GM23338 (cell line): ENCODE data around the gene SHISAL1. TPM values are rescaled to one million over a fixed set of nuclear protein-coding genes. Genes with fewer than 3 reads are reported as not detected.

ENCODE experiments used
- ATAC-seq: fragments of 200-7000 bp; cut with Tn5 transposase; 3 replicates; pipeline ENCODE4 v1.9.1; 2020
- DNase-seq: peaks from one replicate; pipeline ENCODE4 v3.0.0-alpha.2; 2015; ENCODE audit warnings: low spot score
- H2AFZ ChIP-seq: fragments of 200-600 bp; sonication (generic); 2 replicates; pipeline ENCODE4 v1.8.0; 2016; ENCODE audit warnings: antibody characterized with exemption, mild to moderate bottlenecking, moderate library complexity
- H3F3A ChIP-seq: fragments of 200-600 bp; sonication (generic); replicated peaks from 2 replicates; pipeline ENCODE4 v1.8.0; 2017; ENCODE audit warnings: antibody characterized with exemption, mixed run types, low read depth
- H3K27ac ChIP-seq: fragments of 200-600 bp; sonication (generic); 2 replicates; pipeline ENCODE4 v1.6.1; 2016; ENCODE audit warnings: low read depth
- H3K27me3 ChIP-seq: fragments of 200-600 bp; sonication (generic); 2 replicates; pipeline ENCODE4 v1.8.0; 2016; ENCODE audit warnings: mild to moderate bottlenecking, mixed run types, moderate library complexity; ENCODE audit not compliant: insufficient read depth
- H3K36me3 ChIP-seq: fragments of 200-600 bp; sonication (generic); 2 replicates; pipeline ENCODE4 v1.8.0; 2016; ENCODE audit warnings: mild to moderate bottlenecking; ENCODE audit not compliant: insufficient read depth
- H3K4me1 ChIP-seq: fragments of 200-600 bp; sonication (generic); 2 replicates; pipeline ENCODE4 v1.8.0; 2016; ENCODE audit warnings: mild to moderate bottlenecking, moderate library complexity; ENCODE audit not compliant: insufficient read depth
- H3K4me2 ChIP-seq: fragments of 200-600 bp; sonication (generic); 2 replicates; pipeline ENCODE4 v1.7.1; 2017; ENCODE audit warnings: mixed run types
- H3K4me3 ChIP-seq: fragments of 200-600 bp; sonication (generic); 2 replicates; pipeline ENCODE4 v1.6.1; 2016; ENCODE audit warnings: mixed run types
- H3K79me2 ChIP-seq: fragments of 200-600 bp; sonication (generic); replicated peaks from 2 replicates; pipeline ENCODE4 v1.8.0; 2017; ENCODE audit warnings: mild to moderate bottlenecking; ENCODE audit not compliant: insufficient read depth
- H3K9me2 ChIP-seq: fragments of 200-600 bp; sonication (generic); 2 replicates; pipeline ENCODE4 v1.8.0; 2017; ENCODE audit not compliant: insufficient read depth
- H4K20me1 ChIP-seq: fragments of 200-600 bp; sonication (generic); replicated peaks from 2 replicates; pipeline ENCODE4 v1.8.0; 2017; ENCODE audit warnings: mild to moderate bottlenecking; ENCODE audit not compliant: insufficient read depth
- H3K27ac Mint-ChIP-seq: 2 replicates; pipeline ENCODE4 v1.8.0; 2020; ENCODE audit warnings: inconsistent platforms, mild to moderate bottlenecking, moderate library complexity, mixed read lengths
- H3K27me3 Mint-ChIP-seq: 3 replicates; pipeline ENCODE4 v1.8.0; 2022; ENCODE audit warnings: low read depth, mild to moderate bottlenecking, moderate library complexity, mixed read lengths, inconsistent platforms; ENCODE audit not compliant: insufficient read depth, poor library complexity
- H3K36me3 Mint-ChIP-seq: 3 replicates; pipeline ENCODE4 v1.8.0; 2021; ENCODE audit warnings: low read depth, mild to moderate bottlenecking, inconsistent platforms, moderate library complexity, mixed read lengths
- H3K4me1 Mint-ChIP-seq: 3 replicates; pipeline ENCODE4 v1.8.0; 2020; ENCODE audit warnings: mild to moderate bottlenecking, inconsistent platforms, mixed read lengths
- H3K4me3 Mint-ChIP-seq: 3 replicates; pipeline ENCODE4 v1.8.0; 2021; ENCODE audit warnings: moderate library complexity, mild to moderate bottlenecking, inconsistent platforms, mixed read lengths
- H3K9me3 Mint-ChIP-seq: 3 replicates; pipeline ENCODE4 v1.8.0; 2020; ENCODE audit warnings: moderate library complexity, mild to moderate bottlenecking, inconsistent platforms, mixed read lengths
- CREB1 ChIP-seq: fragments of 250-450 bp; sonication (Bioruptor Pico); IDR thresholded peaks from 2 replicates; pipeline ENCODE4 v1.5.0; 2020; ENCODE audit warnings: low read depth, mild to moderate bottlenecking, moderate library complexity
- CTCF ChIP-seq, 2 experiments: fragments of 200-600 bp in 1 of 2; sonication (generic) in 1 of 2; conservative IDR thresholded peaks; 2 replicates each; pipeline versions ENCODE4 v1.5.1 to v1.6.1; 2016 to 2017; ENCODE audit warnings: antibody characterized with exemption in 2 of 2, low read depth in 2 of 2, mild to moderate bottlenecking in 2 of 2, moderate library complexity in 1 of 2
- ETS1 ChIP-seq: IDR thresholded peaks from 2 replicates; pipeline ENCODE4 v1.6.1; 2016; ENCODE audit warnings: antibody characterized with exemption
- EZH2 ChIP-seq: fragments of 200-600 bp; sonication (generic); IDR thresholded peaks from one replicate; pipeline ENCODE4 v1.8.0; 2017; ENCODE audit warnings: antibody characterized with exemption, mild to moderate bottlenecking, low read depth; ENCODE audit not compliant: unreplicated experiment
- EZH2phosphoT487 ChIP-seq: fragments of 200-600 bp; sonication (generic); IDR thresholded peaks from one replicate; pipeline ENCODE4 v1.8.1; 2018; ENCODE audit warnings: antibody characterized with exemption; ENCODE audit not compliant: unreplicated experiment
- JUNB ChIP-seq: IDR thresholded peaks from one replicate; pipeline ENCODE4 v1.6.1; 2016; ENCODE audit warnings: antibody characterized with exemption; ENCODE audit not compliant: unreplicated experiment
- NANOG ChIP-seq: IDR thresholded peaks from 2 replicates; pipeline ENCODE4 v1.6.1; 2016; ENCODE audit warnings: antibody characterized with exemption, borderline replicate concordance
- POLR2AphosphoS5 ChIP-seq: IDR thresholded peaks from 2 replicates; pipeline ENCODE4 v1.6.1; 2016; ENCODE audit warnings: antibody characterized with exemption, low read depth
- REST ChIP-seq: IDR thresholded peaks from one replicate; pipeline ENCODE4 v1.6.1; 2018; ENCODE audit warnings: antibody characterized with exemption; ENCODE audit not compliant: unreplicated experiment
- STAT1 ChIP-seq: IDR thresholded peaks from one replicate; pipeline ENCODE4 v1.6.1; 2016; ENCODE audit warnings: antibody characterized with exemption; ENCODE audit not compliant: unreplicated experiment
- ZNF114 ChIP-seq: fragments of 250-450 bp; sonication (Bioruptor Pico); IDR thresholded peaks from 2 replicates; pipeline ENCODE4 v1.5.0; 2020; ENCODE audit warnings: mild to moderate bottlenecking, moderate library complexity
- ZNF331 ChIP-seq: fragments of 250-450 bp; sonication (Bioruptor Pico); IDR thresholded peaks from 2 replicates; pipeline ENCODE4 v1.5.0; 2020; ENCODE audit warnings: low read depth, mild to moderate bottlenecking, moderate library complexity
- polyA plus RNA-seq: library from polyadenylated mRNA; unstranded; fragments of >200 nt; fragmentation: Nextera tagmentation; extraction: Ambion mirVana; gene quantifications from 2 replicates; pipeline ENCODE4 v1.2.1, GENCODE V29; 2016
- total RNA-seq: library from RNA; depleted of rRNA; stranded (reverse); fragments of >200 nt; shearing (Covaris generic); gene quantifications from 2 replicates; pipeline ENCODE4 v1.2.3, GENCODE V29; 2014
- TF ChIP-seq, protein P1 (sequence below): fragments of 250-450 bp; sonication (Bioruptor Pico); IDR thresholded peaks from 2 replicates; pipeline ENCODE4 v1.5.0; 2020; ENCODE audit warnings: mild to moderate bottlenecking, moderate library complexity

The SHISAL1 gene
- total and polyA plus RNA-seq, 2 experiments from 2014 or later: 0.71 to 3.4 TPM

- H3K9me2 ChIP-seq: no peaks in the 10 kb centered on the region; the same call in 1 of the 2 replicates
- H3K36me3 ChIP-seq: no peaks in the 10 kb centered on the region
- H3K27me3 ChIP-seq: no peaks in the 10 kb centered on the region
- no peaks in the 10 kb centered on the region for H3F3A ChIP-seq
- TF ChIP-seq JUNB (no peak), ZNF331 (no peak), EZH2phosphoT487 (no peak), STAT1 (no peak), ZNF114 (CRISPR knock-in tag) (no peak), CTCF (conservative IDR thresholded peaks at IDR 0.05; ENCODE audit: low read depth in 2 of 2) (no peak), REST (no peak), CREB1 (CRISPR knock-in tag) (no peak), NANOG (no peak), POLR2AphosphoS5 (no peak), ETS1 (no peak), EZH2 (no peak)
- TF ChIP-seq, protein P1, sequence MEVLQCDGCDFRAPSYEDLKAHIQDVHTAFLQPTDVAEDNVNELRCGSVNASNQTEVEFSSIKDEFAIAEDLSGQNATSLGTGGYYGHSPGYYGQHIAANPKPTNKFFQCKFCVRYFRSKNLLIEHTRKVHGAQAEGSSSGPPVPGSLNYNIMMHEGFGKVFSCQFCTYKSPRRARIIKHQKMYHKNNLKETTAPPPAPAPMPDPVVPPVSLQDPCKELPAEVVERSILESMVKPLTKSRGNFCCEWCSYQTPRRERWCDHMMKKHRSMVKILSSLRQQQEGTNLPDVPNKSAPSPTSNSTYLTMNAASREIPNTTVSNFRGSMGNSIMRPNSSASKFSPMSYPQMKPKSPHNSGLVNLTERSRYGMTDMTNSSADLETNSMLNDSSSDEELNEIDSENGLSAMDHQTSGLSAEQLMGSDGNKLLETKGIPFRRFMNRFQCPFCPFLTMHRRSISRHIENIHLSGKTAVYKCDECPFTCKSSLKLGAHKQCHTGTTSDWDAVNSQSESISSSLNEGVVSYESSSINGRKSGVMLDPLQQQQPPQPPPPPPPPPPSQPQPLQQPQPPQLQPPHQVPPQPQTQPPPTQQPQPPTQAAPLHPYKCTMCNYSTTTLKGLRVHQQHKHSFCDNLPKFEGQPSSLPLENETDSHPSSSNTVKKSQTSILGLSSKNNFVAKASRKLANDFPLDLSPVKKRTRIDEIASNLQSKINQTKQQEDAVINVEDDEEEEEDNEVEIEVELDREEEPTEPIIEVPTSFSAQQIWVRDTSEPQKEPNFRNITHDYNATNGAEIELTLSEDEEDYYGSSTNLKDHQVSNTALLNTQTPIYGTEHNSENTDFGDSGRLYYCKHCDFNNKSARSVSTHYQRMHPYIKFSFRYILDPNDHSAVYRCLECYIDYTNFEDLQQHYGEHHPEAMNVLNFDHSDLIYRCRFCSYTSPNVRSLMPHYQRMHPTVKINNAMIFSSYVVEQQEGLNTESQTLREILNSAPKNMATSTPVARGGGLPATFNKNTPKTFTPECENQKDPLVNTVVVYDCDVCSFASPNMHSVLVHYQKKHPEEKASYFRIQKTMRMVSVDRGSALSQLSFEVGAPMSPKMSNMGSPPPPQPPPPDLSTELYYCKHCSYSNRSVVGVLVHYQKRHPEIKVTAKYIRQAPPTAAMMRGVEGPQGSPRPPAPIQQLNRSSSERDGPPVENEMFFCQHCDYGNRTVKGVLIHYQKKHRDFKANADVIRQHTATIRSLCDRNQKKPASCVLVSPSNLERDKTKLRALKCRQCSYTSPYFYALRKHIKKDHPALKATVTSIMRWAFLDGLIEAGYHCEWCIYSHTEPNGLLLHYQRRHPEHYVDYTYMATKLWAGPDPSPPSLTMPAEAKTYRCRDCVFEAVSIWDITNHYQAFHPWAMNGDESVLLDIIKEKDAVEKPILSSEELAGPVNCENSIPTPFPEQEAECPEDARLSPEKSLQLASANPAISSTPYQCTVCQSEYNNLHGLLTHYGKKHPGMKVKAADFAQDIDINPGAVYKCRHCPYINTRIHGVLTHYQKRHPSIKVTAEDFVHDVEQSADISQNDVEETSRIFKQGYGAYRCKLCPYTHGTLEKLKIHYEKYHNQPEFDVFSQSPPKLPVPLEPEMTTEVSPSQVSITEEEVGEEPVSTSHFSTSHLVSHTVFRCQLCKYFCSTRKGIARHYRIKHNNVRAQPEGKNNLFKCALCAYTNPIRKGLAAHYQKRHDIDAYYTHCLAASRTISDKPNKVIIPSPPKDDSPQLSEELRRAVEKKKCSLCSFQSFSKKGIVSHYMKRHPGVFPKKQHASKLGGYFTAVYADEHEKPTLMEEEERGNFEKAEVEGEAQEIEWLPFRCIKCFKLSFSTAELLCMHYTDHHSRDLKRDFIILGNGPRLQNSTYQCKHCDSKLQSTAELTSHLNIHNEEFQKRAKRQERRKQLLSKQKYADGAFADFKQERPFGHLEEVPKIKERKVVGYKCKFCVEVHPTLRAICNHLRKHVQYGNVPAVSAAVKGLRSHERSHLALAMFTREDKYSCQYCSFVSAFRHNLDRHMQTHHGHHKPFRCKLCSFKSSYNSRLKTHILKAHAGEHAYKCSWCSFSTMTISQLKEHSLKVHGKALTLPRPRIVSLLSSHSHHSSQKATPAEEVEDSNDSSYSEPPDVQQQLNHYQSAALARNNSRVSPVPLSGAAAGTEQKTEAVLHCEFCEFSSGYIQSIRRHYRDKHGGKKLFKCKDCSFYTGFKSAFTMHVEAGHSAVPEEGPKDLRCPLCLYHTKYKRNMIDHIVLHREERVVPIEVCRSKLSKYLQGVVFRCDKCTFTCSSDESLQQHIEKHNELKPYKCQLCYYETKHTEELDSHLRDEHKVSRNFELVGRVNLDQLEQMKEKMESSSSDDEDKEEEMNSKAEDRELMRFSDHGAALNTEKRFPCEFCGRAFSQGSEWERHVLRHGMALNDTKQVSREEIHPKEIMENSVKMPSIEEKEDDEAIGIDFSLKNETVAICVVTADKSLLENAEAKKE (CRISPR knock-in tag): no peak
- ATAC-seq (no peak), DNase-seq (no peak)
- H3K27ac ChIP-seq: no peak overlapping the region
- no peak overlapping the region for H3K4me2 ChIP-seq
- Mint-ChIP-seq H3K4me1 (no peaks in the 10 kb centered on the region), H3K4me3 (no peak overlapping the region), H3K27ac (no peak overlapping the region), H3K36me3 (no peaks in the 10 kb centered on the region; the same call in 2 of the 3 replicates), H3K9me3 (peaks cover 7% of the 10 kb centered on the region; the same call in 2 of the 3 replicates), H3K27me3 (peaks cover 11% of the 10 kb centered on the region)
- no peak overlapping the region for H2AFZ ChIP-seq
- no peaks in the 10 kb centered on the region for H3K79me2 ChIP-seq
- H3K4me1 ChIP-seq: no peaks in the 10 kb centered on the region
- H3K4me3 ChIP-seq: no peak overlapping the region
- H4K20me1 ChIP-seq: no peaks in the 10 kb centered on the region
These were observed 95.4 kb downstream of the SHISAL1 start for GRCh38 chr22:44217346-44217745.
